SK-N-SH treated with all-trans-retinoic acid at 6 μM for 48 hours (cell line): ENCODE data around the gene NRXN3.

Experiments used
- ATAC-seq: fragments of 200-7000 bp; cut with Tn5 transposase; 3 replicates; pipeline ENCODE4 v1.9.1; 2020; ENCODE audit warnings: mild to moderate bottlenecking, moderate library complexity
- ARNTL ChIP-seq: fragments of 450-650 bp; formaldehyde crosslinking; IDR thresholded peaks from 2 replicates; pipeline ENCODE4 v1.5.0; 2020; ENCODE audit warnings: low read depth, mild to moderate bottlenecking, moderate library complexity, borderline replicate concordance
- BACH2 ChIP-seq: fragments of 250-450 bp; sonication (Bioruptor Pico); IDR thresholded peaks from 2 replicates; pipeline ENCODE4 v1.9.0; 2021; ENCODE audit warnings: mild to moderate bottlenecking, borderline replicate concordance
- CSDC2 ChIP-seq: fragments of 250-450 bp; sonication (Bioruptor Pico); IDR thresholded peaks from 2 replicates; pipeline ENCODE4 v1.5.0; 2020; ENCODE audit warnings: mild to moderate bottlenecking, moderate library complexity
- ESRRG ChIP-seq: fragments of 250-450 bp; sonication (Bioruptor Pico); IDR thresholded peaks from 2 replicates; pipeline ENCODE4 v1.6.1; 2021; ENCODE audit warnings: mild to moderate bottlenecking
- GLIS3 ChIP-seq: fragments of 250-450 bp; sonication (Bioruptor Pico); IDR thresholded peaks from 2 replicates; pipeline ENCODE4 v1.5.0; 2020; ENCODE audit warnings: mild to moderate bottlenecking, moderate library complexity
- ISL1 ChIP-seq: fragments of 250-450 bp; sonication (Bioruptor Pico); IDR thresholded peaks from 2 replicates; pipeline ENCODE4 v2.1.2; 2022; ENCODE audit warnings: mild to moderate bottlenecking, moderate library complexity
- PPARA ChIP-seq: fragments of 250-450 bp; sonication (Bioruptor Pico); IDR thresholded peaks from 2 replicates; pipeline ENCODE4 v1.5.0; 2020; ENCODE audit warnings: mild to moderate bottlenecking, borderline replicate concordance
- RARB ChIP-seq: fragments of 250-450 bp; sonication (Bioruptor Pico); IDR thresholded peaks from 2 replicates; pipeline ENCODE4 v1.8.0; 2021; ENCODE audit warnings: mild to moderate bottlenecking, moderate library complexity
- SNAI2 ChIP-seq: fragments of 250-450 bp; sonication (Bioruptor Pico); IDR thresholded peaks from 2 replicates; pipeline ENCODE4 v1.5.0; 2020; ENCODE audit warnings: mild to moderate bottlenecking, moderate library complexity
- TCF4 ChIP-seq: fragments of 250-450 bp; sonication (Bioruptor Pico); IDR thresholded peaks from 2 replicates; pipeline ENCODE4 v1.8.0; 2021; ENCODE audit warnings: mild to moderate bottlenecking, moderate library complexity, borderline replicate concordance
- TOX ChIP-seq: fragments of 250-450 bp; sonication (Bioruptor Pico); IDR thresholded peaks from 2 replicates; pipeline ENCODE4 v1.8.0; 2021; ENCODE audit warnings: mild to moderate bottlenecking, moderate library complexity, borderline replicate concordance
- ZC3H10 ChIP-seq: fragments of 250-450 bp; sonication (Bioruptor Pico); IDR thresholded peaks from 2 replicates; pipeline ENCODE4 v1.5.1; 2021; ENCODE audit warnings: mild to moderate bottlenecking, moderate library complexity
- ZFP30 ChIP-seq: fragments of 450-650 bp; formaldehyde crosslinking; IDR thresholded peaks from 2 replicates; pipeline ENCODE4 v1.5.0; 2022; ENCODE audit warnings: mild to moderate bottlenecking, moderate library complexity
- ZNF565 ChIP-seq: fragments of 450-650 bp; formaldehyde crosslinking; conservative IDR thresholded peaks from 2 replicates; pipeline ENCODE4 v1.5.0; 2020; ENCODE audit warnings: low read depth, mild to moderate bottlenecking, moderate library complexity
- ZNF70 ChIP-seq: fragments of 450-650 bp; formaldehyde crosslinking; IDR thresholded peaks from 2 replicates; pipeline ENCODE4 v1.5.0; 2020; ENCODE audit warnings: mild to moderate bottlenecking, moderate library complexity
- ZNF8 ChIP-seq: fragments of 450-650 bp; formaldehyde crosslinking; IDR thresholded peaks from 2 replicates; pipeline ENCODE4 v1.5.0; 2020; ENCODE audit warnings: mild to moderate bottlenecking, moderate library complexity
- TF ChIP-seq, protein P1 (sequence below): fragments of 250-450 bp; sonication (Bioruptor Pico); IDR thresholded peaks from 2 replicates; pipeline ENCODE4 v1.5.1; 2020; ENCODE audit warnings: low read depth, mild to moderate bottlenecking, moderate library complexity
- TF ChIP-seq, protein P2 (sequence below): fragments of 250-450 bp; sonication (Bioruptor Pico); IDR thresholded peaks from 2 replicates; pipeline ENCODE4 v1.5.1; 2021; ENCODE audit warnings: mild to moderate bottlenecking, moderate library complexity
- TF ChIP-seq, protein P3 (sequence below): fragments of 250-450 bp; sonication (Bioruptor Pico); IDR thresholded peaks from 2 replicates; pipeline ENCODE4 v1.5.0; 2020; ENCODE audit warnings: mild to moderate bottlenecking, moderate library complexity

Gene NRXN3

DNA sequence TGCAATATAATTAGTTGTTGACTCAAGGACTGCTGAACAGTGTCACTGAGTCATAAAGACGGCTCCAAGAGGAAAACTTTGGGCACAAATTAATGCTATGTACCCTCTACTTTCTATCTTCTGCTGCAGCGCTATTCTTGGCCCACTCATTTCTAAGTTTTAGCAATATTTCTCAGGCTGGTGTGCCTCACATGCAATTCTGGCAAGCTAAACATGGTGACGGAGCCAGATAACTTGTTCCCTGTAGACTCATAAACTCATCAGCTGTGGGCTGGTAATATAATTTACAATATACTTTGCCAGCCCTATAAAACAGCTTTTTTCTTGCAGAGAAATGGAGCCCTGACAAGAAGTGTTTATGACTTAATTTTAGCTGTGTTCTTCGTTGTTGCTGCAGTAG lies 615.1 kb downstream of the NRXN3 start (continued):
- TF ChIP-seq, protein P1, sequence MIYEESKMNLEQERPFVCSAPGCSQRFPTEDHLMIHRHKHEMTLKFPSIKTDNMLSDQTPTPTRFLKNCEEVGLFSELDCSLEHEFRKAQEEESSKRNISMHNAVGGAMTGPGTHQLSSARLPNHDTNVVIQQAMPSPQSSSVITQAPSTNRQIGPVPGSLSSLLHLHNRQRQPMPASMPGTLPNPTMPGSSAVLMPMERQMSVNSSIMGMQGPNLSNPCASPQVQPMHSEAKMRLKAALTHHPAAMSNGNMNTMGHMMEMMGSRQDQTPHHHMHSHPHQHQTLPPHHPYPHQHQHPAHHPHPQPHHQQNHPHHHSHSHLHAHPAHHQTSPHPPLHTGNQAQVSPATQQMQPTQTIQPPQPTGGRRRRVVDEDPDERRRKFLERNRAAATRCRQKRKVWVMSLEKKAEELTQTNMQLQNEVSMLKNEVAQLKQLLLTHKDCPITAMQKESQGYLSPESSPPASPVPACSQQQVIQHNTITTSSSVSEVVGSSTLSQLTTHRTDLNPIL (CRISPR knock-in tag), result no peak
- no peak for TF ChIP-seq ZNF8 (CRISPR knock-in tag)

DNA sequence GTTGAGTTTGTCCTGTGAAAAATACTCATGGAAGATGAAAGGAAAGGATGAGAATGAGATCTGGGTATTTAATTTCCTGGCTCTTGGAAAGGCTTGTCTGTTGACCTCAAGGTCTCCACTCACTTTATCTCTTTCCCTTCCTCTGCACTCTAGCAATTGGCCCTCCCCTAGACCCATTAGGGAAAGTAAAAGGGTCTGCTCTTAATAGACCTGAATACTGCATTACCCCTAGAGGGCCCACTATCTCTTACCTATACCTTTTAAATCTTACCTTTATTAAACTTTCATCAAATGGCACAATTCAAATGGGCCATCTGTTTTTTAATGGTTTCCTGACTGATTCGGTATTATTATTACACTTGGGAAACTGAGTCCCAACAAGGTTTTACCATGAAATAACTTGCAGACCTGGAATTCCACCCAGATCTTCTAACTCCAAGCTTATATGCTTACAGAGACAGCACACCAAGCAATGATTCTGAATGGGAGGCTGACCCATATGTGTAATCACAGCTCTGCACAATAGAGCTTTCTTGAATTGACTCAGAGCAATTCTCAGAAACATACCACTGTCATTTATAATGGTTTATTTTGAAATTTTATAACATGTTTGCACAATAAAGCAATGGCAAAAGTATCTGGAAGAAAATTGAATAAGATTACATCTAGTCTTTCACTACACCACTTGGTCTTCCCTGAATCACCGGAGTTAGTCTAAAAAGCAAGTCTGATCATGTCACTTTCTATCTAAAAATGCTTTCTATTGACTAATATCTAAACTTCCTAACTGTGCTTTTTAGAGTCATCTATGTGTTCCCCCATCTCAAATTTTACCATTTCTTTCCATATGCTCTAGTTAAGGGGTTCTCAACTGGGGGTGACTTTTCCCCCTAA lies 618.5 kb downstream of the NRXN3 start:
- TF ChIP-seq ESRRG (CRISPR knock-in tag) (no peak), TCF4 (no peak), CSDC2 (CRISPR knock-in tag) (no peak), ZFP30 (CRISPR knock-in tag) (no peak), ISL1 (no peak), RARB (CRISPR knock-in tag) (no peak), GLIS3 (CRISPR knock-in tag) (no peak), ZNF565 (CRISPR knock-in tag) (no peak), ZC3H10 (CRISPR knock-in tag) (no peak), TOX (CRISPR knock-in tag) (no peak), ZNF8 (CRISPR knock-in tag) (no peak), SNAI2 (CRISPR knock-in tag) (no peak), PPARA (CRISPR knock-in tag) (no peak)
- TF ChIP-seq, protein P1 (CRISPR knock-in tag), result no peak
- TF ChIP-seq, protein P2, sequence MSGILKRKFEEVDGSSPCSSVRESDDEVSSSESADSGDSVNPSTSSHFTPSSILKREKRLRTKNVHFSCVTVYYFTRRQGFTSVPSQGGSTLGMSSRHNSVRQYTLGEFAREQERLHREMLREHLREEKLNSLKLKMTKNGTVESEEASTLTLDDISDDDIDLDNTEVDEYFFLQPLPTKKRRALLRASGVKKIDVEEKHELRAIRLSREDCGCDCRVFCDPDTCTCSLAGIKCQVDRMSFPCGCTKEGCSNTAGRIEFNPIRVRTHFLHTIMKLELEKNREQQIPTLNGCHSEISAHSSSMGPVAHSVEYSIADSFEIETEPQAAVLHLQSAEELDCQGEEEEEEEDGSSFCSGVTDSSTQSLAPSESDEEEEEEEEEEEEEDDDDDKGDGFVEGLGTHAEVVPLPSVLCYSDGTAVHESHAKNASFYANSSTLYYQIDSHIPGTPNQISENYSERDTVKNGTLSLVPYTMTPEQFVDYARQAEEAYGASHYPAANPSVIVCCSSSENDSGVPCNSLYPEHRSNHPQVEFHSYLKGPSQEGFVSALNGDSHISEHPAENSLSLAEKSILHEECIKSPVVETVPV, result no peak
- ATAC-seq, result no peak

DNA sequence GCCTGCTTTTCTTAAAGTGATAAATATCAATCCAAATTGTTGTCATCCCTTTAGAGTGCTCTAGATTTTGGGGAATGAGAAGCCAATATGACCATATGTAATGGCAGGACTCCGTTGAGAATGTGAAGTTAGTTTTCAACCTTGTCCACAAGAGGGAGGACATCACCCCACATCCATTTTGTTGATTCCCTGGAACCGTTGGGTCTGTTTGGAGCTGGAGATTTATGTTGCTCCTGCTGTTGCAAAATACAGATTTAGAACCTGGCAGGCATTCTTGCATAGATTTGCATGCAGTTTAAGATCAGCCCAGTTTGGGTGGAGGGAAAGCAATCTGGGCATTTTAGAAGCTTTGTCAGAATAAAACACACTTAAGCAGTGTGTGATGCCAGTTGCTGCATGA lies 620.1 kb downstream of the NRXN3 start:
- ATAC-seq, result no peak
- TF ChIP-seq, protein P3, sequence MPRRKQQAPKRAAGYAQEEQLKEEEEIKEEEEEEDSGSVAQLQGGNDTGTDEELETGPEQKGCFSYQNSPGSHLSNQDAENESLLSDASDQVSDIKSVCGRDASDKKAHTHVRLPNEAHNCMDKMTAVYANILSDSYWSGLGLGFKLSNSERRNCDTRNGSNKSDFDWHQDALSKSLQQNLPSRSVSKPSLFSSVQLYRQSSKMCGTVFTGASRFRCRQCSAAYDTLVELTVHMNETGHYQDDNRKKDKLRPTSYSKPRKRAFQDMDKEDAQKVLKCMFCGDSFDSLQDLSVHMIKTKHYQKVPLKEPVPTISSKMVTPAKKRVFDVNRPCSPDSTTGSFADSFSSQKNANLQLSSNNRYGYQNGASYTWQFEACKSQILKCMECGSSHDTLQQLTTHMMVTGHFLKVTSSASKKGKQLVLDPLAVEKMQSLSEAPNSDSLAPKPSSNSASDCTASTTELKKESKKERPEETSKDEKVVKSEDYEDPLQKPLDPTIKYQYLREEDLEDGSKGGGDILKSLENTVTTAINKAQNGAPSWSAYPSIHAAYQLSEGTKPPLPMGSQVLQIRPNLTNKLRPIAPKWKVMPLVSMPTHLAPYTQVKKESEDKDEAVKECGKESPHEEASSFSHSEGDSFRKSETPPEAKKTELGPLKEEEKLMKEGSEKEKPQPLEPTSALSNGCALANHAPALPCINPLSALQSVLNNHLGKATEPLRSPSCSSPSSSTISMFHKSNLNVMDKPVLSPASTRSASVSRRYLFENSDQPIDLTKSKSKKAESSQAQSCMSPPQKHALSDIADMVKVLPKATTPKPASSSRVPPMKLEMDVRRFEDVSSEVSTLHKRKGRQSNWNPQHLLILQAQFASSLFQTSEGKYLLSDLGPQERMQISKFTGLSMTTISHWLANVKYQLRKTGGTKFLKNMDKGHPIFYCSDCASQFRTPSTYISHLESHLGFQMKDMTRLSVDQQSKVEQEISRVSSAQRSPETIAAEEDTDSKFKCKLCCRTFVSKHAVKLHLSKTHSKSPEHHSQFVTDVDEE (CRISPR knock-in tag), result no peak
- TF ChIP-seq ZNF8 (CRISPR knock-in tag), result no peak
- no peak for TF ChIP-seq ARNTL (CRISPR knock-in tag)
- no peak for TF ChIP-seq TCF4
- TF ChIP-seq ZNF565 (CRISPR knock-in tag), result no peak
- TF ChIP-seq PPARA (CRISPR knock-in tag), result no peak
- TF ChIP-seq SNAI2 (CRISPR knock-in tag), result no peak
- TF ChIP-seq RARB (CRISPR knock-in tag), result no peak
- TF ChIP-seq, protein P2, result no peak
- TF ChIP-seq ZC3H10 (CRISPR knock-in tag), result no peak
- no peak for TF ChIP-seq ZNF70 (CRISPR knock-in tag)
- TF ChIP-seq ISL1, result no peak
- TF ChIP-seq CSDC2 (CRISPR knock-in tag), result no peak
- no peak for TF ChIP-seq BACH2 (CRISPR knock-in tag)
- TF ChIP-seq TOX (CRISPR knock-in tag), result no peak
